Osteoblast (primary cell): ENCODE results near the gene CDC42SE2. TPM values are rescaled to one million over a fixed set of nuclear protein-coding genes. Genes with fewer than 3 reads are reported as not detected.
A peak's percentile ranks its signal among the peaks of the same experiment; 100 is the strongest.

Source experiments
- DNase-seq: peaks from one replicate; pipeline ENCODE4 v3.0.0; 2011; ENCODE audit warnings: low spot score, mixed read lengths; ENCODE audit not compliant: insufficient read length; ENCODE audit errors: missing footprints
- H2AFZ ChIP-seq: 2 replicates; pipeline ENCODE4 v1.6.0; 2011; ENCODE audit warnings: mild to moderate bottlenecking, low read length
- H3K27ac ChIP-seq: 2 replicates; pipeline ENCODE4 v1.5.1; 2011; ENCODE audit warnings: mild to moderate bottlenecking, low read depth, low read length, moderate library complexity
- H3K27me3 ChIP-seq: 2 replicates; pipeline ENCODE4 v1.6.0; 2012; ENCODE audit warnings: mild to moderate bottlenecking, control low read depth, inconsistent platforms, low read length, moderate library complexity; ENCODE audit not compliant: insufficient read depth
- H3K36me3 ChIP-seq: 2 replicates; pipeline ENCODE4 v1.5.1; 2011; ENCODE audit warnings: mild to moderate bottlenecking, low read length, control low read depth, moderate library complexity; ENCODE audit not compliant: insufficient read depth
- H3K4me1 ChIP-seq: 2 replicates; pipeline ENCODE4 v1.5.1; 2011; ENCODE audit warnings: mild to moderate bottlenecking, low read length, control low read depth, moderate library complexity; ENCODE audit not compliant: insufficient read depth
- H3K4me2 ChIP-seq: 2 replicates; pipeline ENCODE4 v1.6.0; 2011; ENCODE audit warnings: mild to moderate bottlenecking, low read length; ENCODE audit not compliant: insufficient read depth
- H3K4me3 ChIP-seq: fragments of 200-600 bp; sonication (generic); 3 replicates; pipeline ENCODE4 v1.5.1; 2012; ENCODE audit warnings: mild to moderate bottlenecking, low read length, inconsistent platforms; ENCODE audit not compliant: insufficient read depth
- H3K79me2 ChIP-seq: 2 replicates; pipeline ENCODE4 v1.6.0; 2012; ENCODE audit warnings: mild to moderate bottlenecking, low read length, control low read depth, inconsistent platforms; ENCODE audit not compliant: insufficient read depth
- H3K9me3 ChIP-seq: 2 replicates; pipeline ENCODE4 v1.5.1; 2011; ENCODE audit warnings: low read depth, low read length, control low read depth
- H4K20me1 ChIP-seq: 2 replicates; pipeline ENCODE4 v1.6.0; 2012; ENCODE audit warnings: mild to moderate bottlenecking, low read length, control low read depth; ENCODE audit not compliant: insufficient read depth
- total RNA-seq: library from RNA; depleted of rRNA; stranded (reverse); fragments of >200 nt; gene quantifications from 2 replicates; pipeline ENCODE4 v1.2.3, GENCODE V29; 2012
- TF ChIP-seq, protein P1 (sequence below): IDR thresholded peaks from 2 replicates; pipeline ENCODE4 v1.5.1; 2011; ENCODE audit warnings: mild to moderate bottlenecking, low read depth, low read length, moderate library complexity; ENCODE audit errors: extremely low read depth

CDC42SE2 gene
- total RNA-seq, 1 donor, result 22.8 TPM

DNA sequence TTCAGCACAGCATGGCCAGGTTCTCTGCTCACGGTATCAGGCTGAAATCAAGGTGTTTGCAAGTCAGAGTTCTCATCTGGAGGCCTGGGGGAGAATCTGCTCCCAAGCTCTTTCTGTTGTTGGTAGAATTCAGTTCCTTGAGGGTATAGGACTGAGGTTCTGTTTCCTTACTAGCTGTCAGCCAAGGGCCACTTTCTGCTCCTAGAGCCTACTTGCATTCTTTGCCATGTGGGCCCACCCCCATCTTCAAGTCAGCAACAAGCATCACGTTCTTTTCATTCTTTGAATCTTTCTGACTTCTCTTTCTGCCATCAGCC, 7.4 kb upstream of the CDC42SE2 start:
- DNase-seq, result no peak
- Histone ChIP-seq H2AFZ (no peak overlapping the region), H3K4me2 (no peak overlapping the region), H3K4me1 (peaks cover 3% of the 10 kb centered on the region), H3K79me2 (no peaks in the 10 kb centered on the region), H3K27me3 (no peaks in the 10 kb centered on the region), H3K4me3 (no peak overlapping the region), H4K20me1 (no peaks in the 10 kb centered on the region), H3K36me3 (no peaks in the 10 kb centered on the region), H3K9me3 (no peaks in the 10 kb centered on the region), H3K27ac (no peak overlapping the region)
- TF ChIP-seq, protein P1, sequence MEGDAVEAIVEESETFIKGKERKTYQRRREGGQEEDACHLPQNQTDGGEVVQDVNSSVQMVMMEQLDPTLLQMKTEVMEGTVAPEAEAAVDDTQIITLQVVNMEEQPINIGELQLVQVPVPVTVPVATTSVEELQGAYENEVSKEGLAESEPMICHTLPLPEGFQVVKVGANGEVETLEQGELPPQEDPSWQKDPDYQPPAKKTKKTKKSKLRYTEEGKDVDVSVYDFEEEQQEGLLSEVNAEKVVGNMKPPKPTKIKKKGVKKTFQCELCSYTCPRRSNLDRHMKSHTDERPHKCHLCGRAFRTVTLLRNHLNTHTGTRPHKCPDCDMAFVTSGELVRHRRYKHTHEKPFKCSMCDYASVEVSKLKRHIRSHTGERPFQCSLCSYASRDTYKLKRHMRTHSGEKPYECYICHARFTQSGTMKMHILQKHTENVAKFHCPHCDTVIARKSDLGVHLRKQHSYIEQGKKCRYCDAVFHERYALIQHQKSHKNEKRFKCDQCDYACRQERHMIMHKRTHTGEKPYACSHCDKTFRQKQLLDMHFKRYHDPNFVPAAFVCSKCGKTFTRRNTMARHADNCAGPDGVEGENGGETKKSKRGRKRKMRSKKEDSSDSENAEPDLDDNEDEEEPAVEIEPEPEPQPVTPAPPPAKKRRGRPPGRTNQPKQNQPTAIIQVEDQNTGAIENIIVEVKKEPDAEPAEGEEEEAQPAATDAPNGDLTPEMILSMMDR, result no peak

DNA sequence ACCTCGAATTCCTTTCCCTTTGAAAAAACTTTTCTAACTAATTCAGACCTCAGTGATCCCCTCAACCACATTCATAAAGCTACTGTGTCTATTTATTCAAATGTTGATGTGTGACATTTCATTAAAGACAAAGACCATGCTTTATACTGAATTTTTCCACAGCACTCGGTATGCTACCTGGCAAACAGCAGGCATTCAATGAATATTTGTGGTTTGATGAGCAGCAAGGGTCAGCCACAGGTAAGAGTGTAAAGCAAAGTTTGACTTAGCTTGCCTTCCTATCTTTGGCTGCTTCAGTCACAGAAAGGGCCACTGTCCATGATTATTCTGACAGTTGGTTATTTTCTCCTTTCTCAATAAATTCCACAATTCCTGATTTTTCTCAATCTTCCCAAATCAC, 5.1 kb upstream of the CDC42SE2 start:
- DNase-seq, result no peak
- no peaks in the 10 kb centered on the region for H4K20me1 ChIP-seq
- no peak overlapping the region for H2AFZ ChIP-seq
- H3K4me2 ChIP-seq, result no peak overlapping the region
- no peak overlapping the region for H3K27ac ChIP-seq
- H3K4me1 ChIP-seq, result peaks cover 10% of the 10 kb centered on the region
- H3K27me3 ChIP-seq, result no peaks in the 10 kb centered on the region
- TF ChIP-seq, protein P1, result no peak
- no peaks in the 10 kb centered on the region for H3K36me3 ChIP-seq
- no peaks in the 10 kb centered on the region for H3K79me2 ChIP-seq
- no peaks in the 10 kb centered on the region for H3K9me3 ChIP-seq
- no peak overlapping the region for H3K4me3 ChIP-seq

DNA sequence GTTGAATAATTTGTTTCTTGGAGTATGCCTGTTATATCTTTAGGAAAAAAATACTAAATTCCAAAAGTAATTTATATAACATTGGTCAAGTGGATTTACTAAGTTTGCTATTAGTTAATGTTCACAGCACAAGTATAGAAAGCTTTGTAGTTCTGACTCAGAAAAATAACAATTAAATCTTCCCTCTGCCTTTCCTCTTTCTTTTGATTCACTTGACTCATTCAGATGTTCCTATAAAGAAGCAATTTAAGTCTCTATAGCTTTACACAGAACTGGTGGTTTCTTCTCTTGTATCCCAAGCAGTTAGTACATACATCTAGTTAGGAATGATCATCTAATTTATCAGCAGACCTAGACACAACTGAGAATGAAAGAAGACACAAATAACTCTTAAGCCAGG, 4.5 kb upstream of the CDC42SE2 start:
- Histone ChIP-seq H3K4me1 (peaks cover 10% of the 10 kb centered on the region), H3K4me2 (no peak overlapping the region), H3K27ac (no peak overlapping the region), H4K20me1 (no peaks in the 10 kb centered on the region), H3K36me3 (no peaks in the 10 kb centered on the region), H3K27me3 (no peaks in the 10 kb centered on the region), H2AFZ (no peak overlapping the region), H3K4me3 (no peak overlapping the region), H3K9me3 (no peaks in the 10 kb centered on the region), H3K79me2 (peaks cover 4% of the 10 kb centered on the region)
- TF ChIP-seq, protein P1, result no peak
- peak; percentile 69 for DNase-seq

DNA sequence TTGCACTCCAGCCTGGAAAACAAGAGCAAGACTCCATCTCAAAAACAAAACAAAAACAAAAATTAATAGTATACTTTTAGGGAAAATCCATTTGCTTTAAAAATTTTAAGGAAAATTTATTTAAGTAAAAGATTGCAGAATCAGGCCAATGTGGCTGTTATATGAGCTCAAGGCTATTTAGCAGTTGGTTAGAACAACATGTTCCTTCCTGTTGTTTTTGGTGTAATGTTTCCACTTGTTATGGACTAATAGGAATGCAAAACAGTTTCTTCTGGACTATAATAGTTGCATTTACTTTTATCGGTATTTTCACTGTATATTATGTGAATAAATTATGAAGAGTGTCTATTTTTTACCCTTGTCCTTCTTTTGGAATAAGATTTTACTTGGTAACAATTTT, 3.0 kb upstream of the CDC42SE2 start:
- no peak for DNase-seq

More for the DNA sequence above, 3.0 kb upstream of the CDC42SE2 start:
- TF ChIP-seq, protein P1, result no peak
- no peak overlapping the region for H3K4me3 ChIP-seq
- H3K27ac ChIP-seq, result no peak overlapping the region
- no peaks in the 10 kb centered on the region for H3K36me3 ChIP-seq
- no peak overlapping the region for H2AFZ ChIP-seq
- no peaks in the 10 kb centered on the region for H3K27me3 ChIP-seq
- peaks cover 22% of the 10 kb centered on the region for H3K4me1 ChIP-seq
- H4K20me1 ChIP-seq, result peaks cover 11% of the 10 kb centered on the region
- H3K9me3 ChIP-seq, result no peaks in the 10 kb centered on the region
- no peak overlapping the region for H3K4me2 ChIP-seq
- H3K79me2 ChIP-seq, result peaks cover 19% of the 10 kb centered on the region
